Fibroblast of pulmonary artery (primary cell): ENCODE results near the gene TTC28.

Source experiments
- DNase-seq: peaks from one replicate; pipeline ENCODE4 v3.0.0-alpha.2; 2010; ENCODE audit warnings: low read depth
- H3K4me3 ChIP-seq: replicated peaks from 2 replicates; pipeline ENCODE4 v1.5.1; 2011; ENCODE audit warnings: low read depth, mild to moderate bottlenecking, control low read depth, low read length, moderate library complexity
- CTCF ChIP-seq: IDR thresholded peaks from 2 replicates; pipeline ENCODE4 v1.5.1; 2011; ENCODE audit warnings: mild to moderate bottlenecking, control low read depth, low read length, inconsistent platforms; ENCODE audit errors: missing control alignments

The TTC28 gene

GRCh38 chr22:28023774-28024173 lies 655.9 kb downstream of the TTC28 start:
- TF ChIP-seq CTCF, result no peak
- DNase-seq, result no peak
- no peak overlapping the region for H3K4me3 ChIP-seq

- no peak for TF ChIP-seq CTCF
- H3K4me3 ChIP-seq, result no peak overlapping the region
- no peak for DNase-seq
These were observed 656.6 kb downstream of the TTC28 start for GRCh38 chr22:28023036-28023435.

GRCh38 chr22:28021998-28022660 lies 657.5 kb downstream of the TTC28 start:
- no peak for DNase-seq
- no peak for TF ChIP-seq CTCF

GRCh38 chr22:28021116-28021997 lies 658.3 kb downstream of the TTC28 start:
- DNase-seq, result no peak

More at GRCh38 chr22:28021998-28022660, 657.5 kb downstream of the TTC28 start:
- no peak overlapping the region for H3K4me3 ChIP-seq

GRCh38 chr22:28019881-28020861 lies 659.5 kb downstream of the TTC28 start:
- TF ChIP-seq CTCF, result peak; percentile 92
- peak; percentile 66 for DNase-seq
- H3K4me3 ChIP-seq, result no peak overlapping the region

More at GRCh38 chr22:28021116-28021997, 658.3 kb downstream of the TTC28 start:
- no peak for TF ChIP-seq CTCF
- no peak overlapping the region for H3K4me3 ChIP-seq

- DNase-seq, result no peak
- no peak for TF ChIP-seq CTCF
- H3K4me3 ChIP-seq, result no peak overlapping the region
These were observed 660.3 kb downstream of the TTC28 start for GRCh38 chr22:28019360-28019759.
